Mesendoderm (in vitro differentiated cells): Measurements from ENCODE around the gene OLFML3.
A peak's percentile ranks its signal among the peaks of the same experiment; 100 is the strongest.
"Not testable (repeated sequence)": the region's sequence is repeated elsewhere in the genome, so short reads cannot be mapped to it uniquely, and the experiment has no call there.

ENCODE experiments used
- DNase-seq: peaks from one replicate; pipeline ENCODE4 v3.0.0; 2013
- H2AK5ac ChIP-seq: 2 replicates; pipeline ENCODE4 v1.6.1; 2013; ENCODE audit warnings: low read length, inconsistent platforms
- H2BK120ac ChIP-seq: 2 replicates; pipeline ENCODE4 v1.6.1; 2013; ENCODE audit warnings: low read depth, mild to moderate bottlenecking, low read length, moderate library complexity, mixed read lengths
- H2BK15ac ChIP-seq: replicated peaks from 2 replicates; pipeline ENCODE4 v1.6.1; 2013; ENCODE audit warnings: low read depth, mild to moderate bottlenecking, moderate library complexity
- H2BK5ac ChIP-seq: 2 replicates; pipeline ENCODE4 v1.6.1; 2013; ENCODE audit warnings: low read length, inconsistent platforms
- H3K18ac ChIP-seq: 2 replicates; pipeline ENCODE4 v1.6.1; 2013; ENCODE audit warnings: mild to moderate bottlenecking, low read length, mixed read lengths
- H3K23ac ChIP-seq: one replicate; pipeline ENCODE4 v1.6.1; 2013; ENCODE audit warnings: low read length
- H3K27ac ChIP-seq: 2 replicates; pipeline ENCODE4 v1.5.1; 2013; ENCODE audit warnings: low read depth, mild to moderate bottlenecking, inconsistent platforms, low read length, moderate library complexity
- H3K27me3 ChIP-seq: 2 replicates; pipeline ENCODE4 v1.6.1; 2013; ENCODE audit warnings: low read length, control low read depth, mild to moderate bottlenecking, inconsistent platforms; ENCODE audit not compliant: insufficient read depth, poor library complexity
- H3K36me3 ChIP-seq: 2 replicates; pipeline ENCODE4 v1.6.1; 2013; ENCODE audit warnings: low read length, inconsistent platforms; ENCODE audit not compliant: control insufficient read depth, insufficient read depth
- H3K4ac ChIP-seq: one replicate; pipeline ENCODE4 v1.6.1; 2013; ENCODE audit warnings: low read depth, mild to moderate bottlenecking, low read length, moderate library complexity
- H3K4me1 ChIP-seq: 2 replicates; pipeline ENCODE4 v1.6.1; 2013; ENCODE audit warnings: low read depth, low read length, inconsistent platforms; ENCODE audit not compliant: control insufficient read depth
- H3K4me2 ChIP-seq: 2 replicates; pipeline ENCODE4 v1.6.1; 2013; ENCODE audit warnings: low read length
- H3K4me3 ChIP-seq: 2 replicates; pipeline ENCODE4 v1.5.1; 2013; ENCODE audit warnings: mild to moderate bottlenecking, low read length
- H3K56ac ChIP-seq: one replicate; pipeline ENCODE4 v1.6.1; 2013; ENCODE audit warnings: low read length
- H3K79me1 ChIP-seq: 2 replicates; pipeline ENCODE4 v1.6.1; 2013; ENCODE audit warnings: low read length, inconsistent platforms
- H3K79me2 ChIP-seq: 2 replicates; pipeline ENCODE4 v1.6.1; 2013; ENCODE audit warnings: mild to moderate bottlenecking, low read length; ENCODE audit not compliant: control insufficient read depth, insufficient read depth
- H3K9ac ChIP-seq: 2 replicates; pipeline ENCODE4 v1.6.1; 2013; ENCODE audit warnings: low read length, inconsistent platforms
- H4K5ac ChIP-seq: one replicate; pipeline ENCODE4 v1.6.1; 2013; ENCODE audit warnings: low read length
- H4K8ac ChIP-seq: one replicate; pipeline ENCODE4 v1.6.1; 2013; ENCODE audit warnings: low read depth, mild to moderate bottlenecking, control low read depth, low read length, moderate library complexity
- WGBS: extraction: QIAGEN DNeasy Blood & Tissue Kit; methylation state at CpG from one replicate; pipeline ENCODE4 v1.1.7; 2013; ENCODE audit warnings: low lambda C conversion rate, missing lambda C conversion rate; ENCODE audit not compliant: insufficient coverage; ENCODE audit errors: extremely low coverage; 5-methylcytosine and 5-hydroxymethylcytosine counted together

The OLFML3 gene

DNA sequence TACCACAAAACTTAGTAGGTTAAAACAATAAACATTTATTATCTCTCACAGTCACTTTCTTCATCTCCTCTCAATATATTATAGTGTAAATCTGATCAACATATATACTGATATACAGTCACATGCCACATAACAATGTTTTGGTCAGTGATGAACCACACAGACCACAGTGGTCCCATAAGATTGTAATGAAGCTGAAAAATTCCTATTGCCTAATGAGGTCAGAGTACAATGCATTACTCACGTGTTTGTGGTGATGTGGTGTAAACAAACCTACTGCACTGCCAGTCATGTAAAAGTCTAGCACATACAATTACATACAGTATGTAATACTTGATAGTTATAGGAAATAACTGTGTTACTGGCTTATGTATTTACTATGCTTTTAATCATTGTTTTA lies 30.1 kb downstream of the OLFML3 start:
- DNase-seq = no peak

DNA sequence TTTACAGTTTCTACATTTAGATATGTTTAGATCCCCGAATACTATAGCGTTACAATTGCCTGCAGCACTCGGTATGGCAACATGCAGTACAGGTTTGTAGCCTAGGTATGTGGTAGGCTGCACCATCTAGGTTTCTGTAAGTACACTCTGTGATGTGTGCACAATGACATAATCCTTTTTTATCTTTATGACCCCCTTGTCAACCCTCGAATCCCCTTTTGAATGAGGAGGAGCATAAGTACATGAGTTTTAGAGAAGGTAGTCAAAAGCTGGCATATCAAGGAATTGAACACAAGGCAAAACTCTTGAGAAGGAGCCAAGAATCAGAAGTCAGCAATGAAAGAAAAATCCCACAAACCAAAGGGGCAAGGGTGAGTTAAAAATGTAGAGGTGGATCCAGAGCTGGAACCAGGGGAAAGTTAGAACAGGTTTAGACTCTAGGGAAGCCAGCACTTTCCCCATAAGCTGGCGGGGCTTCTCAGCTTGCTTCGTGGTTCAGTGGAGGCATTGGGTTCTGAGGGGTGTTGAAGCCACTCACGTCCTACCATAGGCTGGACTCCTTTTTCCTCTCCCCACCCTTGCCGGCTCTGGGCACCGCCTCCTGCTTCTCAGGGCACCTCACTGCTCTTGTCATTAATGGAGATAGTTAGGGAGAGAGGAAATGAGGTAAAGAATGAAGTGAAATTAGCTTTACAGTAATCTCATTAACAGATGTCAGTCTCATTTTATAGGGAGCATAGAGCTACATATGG lies 31.3 kb downstream of the OLFML3 start:
- Histone ChIP-seq H2BK15ac (no peak overlapping the region), H3K23ac (no peak overlapping the region), H3K79me1 (no peaks in the 10 kb centered on the region), H3K4me3 (no peak overlapping the region), H3K27ac (no peak overlapping the region), H4K8ac (no peak overlapping the region), H3K4me2 (no peak overlapping the region), H2AK5ac (no peak overlapping the region), H3K79me2 (no peaks in the 10 kb centered on the region), H3K9ac (no peak overlapping the region), H3K56ac (no peak overlapping the region), H3K4ac (no peak overlapping the region), H2BK120ac (no peak overlapping the region), H4K5ac (no peak overlapping the region), H3K18ac (no peak overlapping the region), H3K27me3 (no peaks in the 10 kb centered on the region), H2BK5ac (no peak overlapping the region), H3K4me1 (peaks cover 4% of the 10 kb centered on the region), H3K36me3 (no peaks in the 10 kb centered on the region)
- no CpG with 5 or more reads among the region's 9 CpGs for WGBS
- DNase-seq = peak; percentile 25

More for the DNA sequence above, 30.1 kb downstream of the OLFML3 start:
- Histone ChIP-seq H2BK5ac (no peak overlapping the region), H3K23ac (no peak overlapping the region), H2AK5ac (no peak overlapping the region), H3K4ac (no peak overlapping the region), H4K5ac (no peak overlapping the region), H3K9ac (no peak overlapping the region), H3K4me2 (no peak overlapping the region), H3K36me3 (no peaks in the 10 kb centered on the region), H3K79me2 (no peaks in the 10 kb centered on the region), H3K56ac (no peak overlapping the region), H3K27ac (no peak overlapping the region), H3K4me1 (no peaks in the 10 kb centered on the region), H4K8ac (no peak overlapping the region), H2BK15ac (no peak overlapping the region), H3K79me1 (no peaks in the 10 kb centered on the region), H3K18ac (no peak overlapping the region), H3K4me3 (no peak overlapping the region), H3K27me3 (no peaks in the 10 kb centered on the region), H2BK120ac (no peak overlapping the region)
- no CpG with 5 or more reads among the region's 1 CpG for WGBS

DNA sequence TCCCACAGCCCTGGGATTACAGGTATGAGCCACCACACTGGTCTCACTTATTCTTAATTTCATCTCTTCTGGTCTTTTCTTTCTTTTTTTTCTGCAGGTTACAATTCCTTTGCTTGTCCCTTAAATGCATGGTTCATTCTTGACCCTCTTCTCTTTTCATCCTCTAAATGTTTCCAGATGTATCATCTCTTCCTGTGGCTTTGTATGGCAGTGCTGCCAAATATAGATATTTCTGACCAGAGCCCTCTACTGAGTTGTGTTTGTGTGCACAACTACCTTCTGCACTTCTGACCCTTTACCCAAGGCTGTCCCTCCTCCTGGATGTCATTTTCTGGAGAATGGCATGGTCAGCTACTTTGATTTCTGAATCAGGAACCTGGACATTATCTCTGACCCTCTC lies 32.5 kb downstream of the OLFML3 start:
- Histone ChIP-seq H3K79me2 (no peaks in the 10 kb centered on the region), H3K4me3 (no peak overlapping the region), H3K79me1 (no peaks in the 10 kb centered on the region), H3K56ac (no peak overlapping the region), H3K23ac (no peak overlapping the region), H2BK15ac (no peak overlapping the region), H4K5ac (no peak overlapping the region), H3K4me2 (no peak overlapping the region), H2BK5ac (no peak overlapping the region), H3K4me1 (peaks cover 4% of the 10 kb centered on the region), H3K27ac (no peak overlapping the region), H4K8ac (no peak overlapping the region), H3K18ac (no peak overlapping the region), H3K4ac (no peak overlapping the region), H3K27me3 (no peaks in the 10 kb centered on the region), H2AK5ac (no peak overlapping the region), H2BK120ac (no peak overlapping the region), H3K36me3 (no peaks in the 10 kb centered on the region), H3K9ac (no peak overlapping the region)
- no peak for DNase-seq

DNA sequence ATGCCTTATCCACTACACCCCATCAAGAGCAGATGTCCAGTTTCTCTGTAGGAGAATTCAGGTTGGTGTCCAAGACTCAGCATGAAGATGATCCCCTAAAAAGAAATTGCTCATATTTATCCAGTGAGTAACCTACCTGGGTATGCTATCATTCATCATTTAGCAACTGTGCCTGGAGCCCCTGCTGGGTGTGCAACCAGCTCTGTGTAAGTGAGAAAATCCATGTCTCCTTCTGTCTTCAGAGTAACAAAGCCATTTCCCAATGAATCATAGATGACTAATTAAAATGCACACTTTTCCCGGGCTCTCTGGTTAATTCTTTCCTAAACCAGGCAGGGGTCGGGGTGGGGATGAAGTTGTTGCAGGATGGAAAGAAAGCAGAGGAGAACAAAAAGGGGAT lies 35.8 kb downstream of the OLFML3 start:
- peaks cover 4% of the 10 kb centered on the region for H3K4me1 ChIP-seq
- H4K5ac ChIP-seq = no peak overlapping the region
- H3K27ac ChIP-seq = no peak overlapping the region
- H3K27me3 ChIP-seq = no peaks in the 10 kb centered on the region
- no peak overlapping the region for H4K8ac ChIP-seq
- H3K23ac ChIP-seq = no peak overlapping the region
- H2BK15ac ChIP-seq = no peak overlapping the region
- no peak overlapping the region for H2BK5ac ChIP-seq
- H3K4me2 ChIP-seq = no peak overlapping the region
- no peak overlapping the region for H3K4me3 ChIP-seq
- H3K36me3 ChIP-seq = no peaks in the 10 kb centered on the region
- H3K9ac ChIP-seq = no peak overlapping the region
- H3K56ac ChIP-seq = no peak overlapping the region
- H2BK120ac ChIP-seq = no peak overlapping the region
- no CpG with 5 or more reads among the region's 2 CpGs for WGBS
- no peak overlapping the region for H3K4ac ChIP-seq
- H3K79me2 ChIP-seq = no peaks in the 10 kb centered on the region
- H3K79me1 ChIP-seq = no peaks in the 10 kb centered on the region
- H2AK5ac ChIP-seq = no peak overlapping the region
- no peak overlapping the region for H3K18ac ChIP-seq
- no peak for DNase-seq

DNA sequence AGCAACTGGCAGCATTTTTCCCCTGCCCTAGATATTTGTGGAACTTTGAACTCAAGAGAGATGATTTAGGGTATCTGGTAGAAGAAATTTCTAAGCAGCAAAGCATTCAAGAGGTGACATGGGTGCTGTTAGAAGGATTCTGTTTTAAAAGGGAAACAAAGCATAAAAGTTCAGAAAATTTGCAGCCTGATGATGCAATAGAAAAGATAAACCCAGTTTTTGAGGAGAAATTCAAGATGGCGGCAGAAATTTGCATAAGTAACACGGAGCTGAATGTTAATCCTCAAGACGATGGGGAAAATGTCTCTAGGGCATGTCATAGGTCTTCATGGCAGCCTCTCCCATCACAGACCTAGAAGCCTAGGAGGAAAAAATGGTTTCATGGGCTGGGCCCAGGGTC lies 40.5 kb downstream of the OLFML3 start:
- WGBS = no CpG with 5 or more reads among the region's 3 CpGs
- not testable (repeated sequence) for H3K79me1 ChIP-seq, H3K23ac ChIP-seq, H2AK5ac ChIP-seq, H3K27ac ChIP-seq, H3K4me2 ChIP-seq, H3K56ac ChIP-seq, H3K9ac ChIP-seq, H4K8ac ChIP-seq, DNase-seq, H3K27me3 ChIP-seq, H3K4me3 ChIP-seq, H2BK120ac ChIP-seq, H3K79me2 ChIP-seq, H3K4ac ChIP-seq, H2BK15ac ChIP-seq, H3K36me3 ChIP-seq, H4K5ac ChIP-seq, H3K18ac ChIP-seq, H2BK5ac ChIP-seq
- peaks cover 13% of the 10 kb centered on the region for H3K4me1 ChIP-seq

DNA sequence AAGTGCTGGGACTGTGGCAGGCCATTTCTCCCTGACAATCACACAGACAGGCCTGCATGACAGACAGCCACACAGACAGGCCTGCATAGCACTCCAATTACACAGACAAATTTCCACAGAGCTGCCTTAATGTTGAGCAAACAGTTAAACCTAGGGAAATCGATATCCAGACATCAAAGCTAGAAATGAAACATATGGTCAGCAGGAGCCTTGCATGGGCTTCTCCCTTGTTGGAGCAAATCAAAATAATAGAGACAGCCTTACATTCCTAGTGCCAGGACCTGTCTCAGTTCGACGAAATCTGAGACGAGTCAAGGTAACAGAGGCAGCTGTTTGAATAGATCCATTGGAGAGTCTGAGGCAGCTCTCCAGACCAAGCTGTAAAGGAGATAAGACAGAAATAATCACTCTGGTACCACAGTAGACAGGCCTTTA lies 42.4 kb downstream of the OLFML3 start:
- DNase-seq = no peak
- no peak overlapping the region for H2BK120ac ChIP-seq

More for the DNA sequence above, 42.4 kb downstream of the OLFML3 start:
- no peak overlapping the region for H3K4me2 ChIP-seq
- peak overlapping the region; percentile 5 for H3K56ac ChIP-seq
- no peak overlapping the region for H2BK15ac ChIP-seq
- peaks cover 9% of the 10 kb centered on the region for H3K4me1 ChIP-seq
- no peaks in the 10 kb centered on the region for H3K36me3 ChIP-seq
- WGBS = no CpG with 5 or more reads among the region's 4 CpGs
- no peaks in the 10 kb centered on the region for H3K79me2 ChIP-seq
- no peaks in the 10 kb centered on the region for H3K79me1 ChIP-seq
- H2BK5ac ChIP-seq = no peak overlapping the region
- H2AK5ac ChIP-seq = no peak overlapping the region
- H3K27ac ChIP-seq = no peak overlapping the region
- no peak overlapping the region for H3K9ac ChIP-seq
- H3K18ac ChIP-seq = no peak overlapping the region
- no peak overlapping the region for H4K5ac ChIP-seq
- H3K4me3 ChIP-seq = no peak overlapping the region
- no peak overlapping the region for H4K8ac ChIP-seq
- no peak overlapping the region for H3K23ac ChIP-seq
- H3K27me3 ChIP-seq = no peaks in the 10 kb centered on the region
- H3K4ac ChIP-seq = no peak overlapping the region
